SK-N-SH (cell line): ENCODE results near the gene ESRRG. TPM values are rescaled to one million over a fixed set of nuclear protein-coding genes. Genes with fewer than 3 reads are reported as not detected.

Experiments
- CTCF ChIA-PET: fragments of 300-600, 350-600 bp; formaldehyde crosslinking; extraction: SDS; loops from one replicate; lab custom pipeline; 2021; lab: Yijun Ruan, JAX
- POLR2A ChIA-PET: fragments of 350-600 bp; sonication (Branson Sonifier 250); formaldehyde crosslinking; extraction: SDS; loops from one replicate; lab custom pipeline; 2020; ENCODE audit warnings: antibody characterized with exemption, inconsistent platforms; lab: Yijun Ruan, JAX
- DNase-seq: peaks from one replicate; pipeline ENCODE4 v3.0.0; 2012
- H2AFZ ChIP-seq: fragments of 200-600 bp; sonication (generic); 2 replicates; pipeline ENCODE4 v1.8.1; 2016; ENCODE audit warnings: antibody characterized with exemption, mild to moderate bottlenecking, low read depth
- H3F3A ChIP-seq: fragments of 200-600 bp; sonication (generic); replicated peaks from 2 replicates; pipeline ENCODE3; 2016; ENCODE audit warnings: antibody characterized with exemption, mild to moderate bottlenecking; ENCODE audit not compliant: insufficient read depth
- H3K27ac ChIP-seq, 2 experiments: fragments of 200-500 bp in 1 of 2; fragments of 200-600 bp in 1 of 2; sonication (Bioruptor generic) in 1 of 2; sonication (generic), shearing (Covaris generic) in 1 of 2; 2 replicates each; pipeline versions ENCODE4 v1.5.1 to v1.6.1; 2014 to 2016; ENCODE audit warnings: low read depth in 2 of 2, inconsistent platforms in 1 of 2, low read length in 1 of 2, mild to moderate bottlenecking in 1 of 2, mixed read lengths in 1 of 2
- H3K27me3 ChIP-seq: fragments of 200-600 bp; sonication (generic), shearing (Covaris generic); 2 replicates; pipeline ENCODE4 v1.6.1; 2016; ENCODE audit warnings: mixed run types; ENCODE audit not compliant: insufficient read depth
- H3K36me3 ChIP-seq, 2 experiments: fragments of 200-500 bp in 1 of 2; fragments of 200-600 bp in 1 of 2; sonication (Bioruptor generic) in 1 of 2; sonication (generic) in 1 of 2; replicated peaks in 1 of 2; 2 replicates each; pipeline versions ENCODE3 to v1.5.1; 2014 to 2016; ENCODE audit warnings: low read length in 1 of 2, mild to moderate bottlenecking in 1 of 2; ENCODE audit not compliant: insufficient read depth in 2 of 2, control insufficient read depth in 1 of 2
- H3K4me1 ChIP-seq, 2 experiments: fragments of 200-500 bp in 1 of 2; fragments of 200-600 bp in 1 of 2; sonication (Bioruptor generic) in 1 of 2; sonication (generic), shearing (Covaris generic) in 1 of 2; 2 replicates each; pipeline versions ENCODE4 v1.5.1 to v1.6.1; 2014 to 2016; ENCODE audit warnings: low read depth in 1 of 2, low read length in 1 of 2, mixed run types in 1 of 2; ENCODE audit not compliant: insufficient read depth in 2 of 2, control insufficient read depth in 1 of 2
- H3K4me2 ChIP-seq: fragments of 200-600 bp; sonication (generic), shearing (Covaris generic); 2 replicates; pipeline ENCODE4 v1.6.1; 2017; ENCODE audit warnings: mixed run types
- H3K4me3 ChIP-seq, 2 experiments: fragments of 200-500 bp in 1 of 2; fragments of 200-600 bp in 1 of 2; sonication (Bioruptor generic) in 1 of 2; sonication (generic), shearing (Covaris generic) in 1 of 2; 2 replicates each; pipeline versions ENCODE4 v1.5.1 to v1.8.1; 2014 to 2016; ENCODE audit warnings: low read depth in 2 of 2, inconsistent platforms in 1 of 2, low read length in 1 of 2, mild to moderate bottlenecking in 1 of 2, mixed read lengths in 1 of 2, moderate library complexity in 1 of 2
- H3K79me2 ChIP-seq: fragments of 200-600 bp; sonication (generic); 2 replicates; pipeline ENCODE4 v1.8.1; 2017; ENCODE audit warnings: mild to moderate bottlenecking; ENCODE audit not compliant: insufficient read depth
- H3K9ac ChIP-seq: fragments of 200-600 bp; sonication (generic); 2 replicates; pipeline ENCODE4 v1.6.1; 2017; ENCODE audit warnings: mixed run types
- H3K9me2 ChIP-seq: fragments of 200-600 bp; sonication (generic); 2 replicates; pipeline ENCODE4 v1.6.1; 2017; ENCODE audit warnings: mixed run types
- H3K9me3 ChIP-seq: fragments of 200-600 bp; sonication (generic); 2 replicates; pipeline ENCODE4 v1.6.1; 2017; ENCODE audit warnings: mixed run types, mild to moderate bottlenecking, moderate library complexity
- H4K20me1 ChIP-seq: fragments of 200-600 bp; sonication (generic); 2 replicates; pipeline ENCODE4 v1.6.1; 2017; ENCODE audit warnings: mild to moderate bottlenecking, mixed run types; ENCODE audit not compliant: insufficient read depth
- CHD2 ChIP-seq: fragments of 150-350 bp; IDR thresholded peaks from 2 replicates; pipeline ENCODE4 v1.6.1; 2018; ENCODE audit warnings: low read length; ENCODE audit not compliant: partially characterized antibody
- CTCF ChIP-seq: fragments of 200-600 bp; sonication (generic); IDR thresholded peaks from 2 replicates; pipeline ENCODE4 v1.6.1; 2017; ENCODE audit warnings: antibody characterized with exemption, mild to moderate bottlenecking, moderate library complexity
- EP300 ChIP-seq, 2 experiments: IDR thresholded peaks; 2 replicates each; pipeline versions ENCODE4 v1.4.0 to v1.6.1; 2012; ENCODE audit warnings: borderline replicate concordance in 1 of 2, low read depth in 1 of 2, low read length in 1 of 2
- EZH2phosphoT487 ChIP-seq: fragments of 200-600 bp; sonication (generic); IDR thresholded peaks from 2 replicates; pipeline ENCODE4 v1.6.1; 2017; ENCODE audit warnings: low read depth, mixed run types, mild to moderate bottlenecking, antibody characterized with exemption, moderate library complexity, borderline replicate concordance
- FOSL2 ChIP-seq: IDR thresholded peaks from 2 replicates; pipeline ENCODE4 v1.4.0; 2012; ENCODE audit warnings: low read depth, mild to moderate bottlenecking, moderate library complexity, borderline replicate concordance
- FOXM1 ChIP-seq: IDR thresholded peaks from 2 replicates; pipeline ENCODE4 v1.4.0; 2012; ENCODE audit warnings: low read depth, mild to moderate bottlenecking
- GABPA ChIP-seq: IDR thresholded peaks from 2 replicates; pipeline ENCODE4 v1.4.0; 2012; ENCODE audit warnings: low read depth, mild to moderate bottlenecking
- GATA2 ChIP-seq: sonication (generic); formaldehyde crosslinking; IDR thresholded peaks from 2 replicates; pipeline ENCODE4 v1.5.0; 2020; ENCODE audit warnings: mild to moderate bottlenecking, missing genetic modification reagents
- IRF3 ChIP-seq: fragments of 150-350 bp; IDR thresholded peaks from 2 replicates; pipeline ENCODE4 v1.6.1; 2016; ENCODE audit warnings: mild to moderate bottlenecking, low read depth, low read length
- JUND ChIP-seq: IDR thresholded peaks from 2 replicates; pipeline ENCODE4 v1.4.0; 2012
- MAX ChIP-seq: IDR thresholded peaks from 2 replicates; pipeline ENCODE4 v1.4.0; 2012; ENCODE audit warnings: low read depth
- NRF1 ChIP-seq: IDR thresholded peaks from 2 replicates; pipeline ENCODE4 v1.6.1; 2012; ENCODE audit warnings: low read depth, mild to moderate bottlenecking, low read length
- RAD21 ChIP-seq: IDR thresholded peaks from 2 replicates; pipeline ENCODE4 v1.6.1; 2012; ENCODE audit warnings: mild to moderate bottlenecking, low read length
- REST ChIP-seq: IDR thresholded peaks from 2 replicates; pipeline ENCODE4 v1.6.1; 2012; ENCODE audit warnings: mild to moderate bottlenecking, low read depth, low read length, moderate library complexity
- SIN3A ChIP-seq: IDR thresholded peaks from 2 replicates; pipeline ENCODE4 v1.6.1; 2012; ENCODE audit warnings: low read depth, mild to moderate bottlenecking, low read length, moderate library complexity, borderline replicate concordance
- TAF1 ChIP-seq: IDR thresholded peaks from 2 replicates; pipeline ENCODE4 v1.6.1; 2012; ENCODE audit warnings: low read depth, mild to moderate bottlenecking, low read length, moderate library complexity, borderline replicate concordance
- TCF12 ChIP-seq: IDR thresholded peaks from 2 replicates; pipeline ENCODE4 v1.4.0; 2012
- TEAD4 ChIP-seq: IDR thresholded peaks from 2 replicates; pipeline ENCODE4 v1.4.0; 2012; ENCODE audit warnings: mild to moderate bottlenecking, borderline replicate concordance; ENCODE audit not compliant: insufficient read depth
- USF1 ChIP-seq: IDR thresholded peaks from 2 replicates; pipeline ENCODE4 v1.4.0; 2012; ENCODE audit warnings: low read depth, borderline replicate concordance
- USF2 ChIP-seq: fragments of 150-350 bp; IDR thresholded peaks from 2 replicates; pipeline ENCODE4 v1.6.1; 2017; ENCODE audit warnings: antibody characterized with exemption, low read length, low read depth, borderline replicate concordance
- WGBS: methylation state at CpG from one replicate; pipeline ENCODE4 v1.1.6; 2017; ENCODE audit warnings: low lambda C conversion rate; 5-methylcytosine and 5-hydroxymethylcytosine counted together
- polyA plus RNA-seq, 3 experiments: library from polyadenylated mRNA; depleted of rRNA; stranded (reverse); fragments of >200 nt; gene quantifications; 2 replicates each; pipeline ENCODE4 v1.2.3, GENCODE V29; 2012

The ESRRG gene
- polyA plus RNA-seq, 1 of the 3 experiments (the other 2 are of a cell fraction) = 0.26 TPM

- TF ChIP-seq JUND (no peak), MAX (no peak), CTCF (no peak), FOXM1 (no peak), USF1 (no peak), GATA2 (no peak), USF2 (no peak), EZH2phosphoT487 (no peak), IRF3 (no peak), SIN3A (no peak), RAD21 (no peak), FOSL2 (no peak), GABPA (no peak), REST (no peak), CHD2 (no peak), TEAD4 (no peak), EP300 (IDR thresholded peaks at IDR 0.05; ENCODE audit: borderline replicate concordance in 1 of 2, low read depth in 1 of 2, low read length in 1 of 2) (no peak), NRF1 (no peak), TAF1 (no peak), TCF12 (no peak)
- TF ChIP-seq, all 33 proteins: peak for 0
- Histone ChIP-seq H3K9me3 (no peaks in the 10 kb centered on the region), H3K27ac (no peak overlapping the region), H2AFZ (no peak overlapping the region), H4K20me1 (no peaks in the 10 kb centered on the region), H3K36me3 (no peaks in the 10 kb centered on the region), H3K9ac (no peak overlapping the region), H3K4me3 (no peak overlapping the region), H3K9me2 (no peaks in the 10 kb centered on the region), H3K27me3 (no peaks in the 10 kb centered on the region), H3K79me2 (no peaks in the 10 kb centered on the region), H3K4me2 (no peak overlapping the region), H3F3A (no peaks in the 10 kb centered on the region), H3K4me1 (peaks cover 0 to 5% of the 10 kb centered on the region in 2 experiments; a peak in 2 of 4 replicates)
- no peak for DNase-seq
- POLR2A ChIA-PET = no interaction called here
- CTCF ChIA-PET = interaction anchor here (1.0 to 1.1 kb wide), 2 partner anchors 30 to 65 kb away, joined by 3 read pairs; no protein-coding TSS in a partner anchor
- WGBS = 81% methylated on average over 1 of the region's 1 CpG
These were observed 32.6 kb downstream of the ESRRG start for GRCh38 chr1:216690603-216691002.
